ENCODE results near the gene CDCA5. TPM values are rescaled to one million over a fixed set of nuclear protein-coding genes. Genes with fewer than 3 reads are reported as not detected.

CDCA5 gene
- total RNA-seq, 1 experiment from 2014 or later, result 94.8 TPM

GRCh38 chr11:65124480-65125196 lies 40.8 kb upstream of the CDCA5 start:
- Histone ChIP-seq H2BK15ac (ENCODE audit: low read depth, low read length) (no peak overlapping the region), H3K79me1 (ENCODE audit: insufficient read depth, low read depth, low read length, poor library complexity, severe bottlenecking) (peaks cover 5% of the 10 kb centered on the region), H3K9me3 (ENCODE audit: control insufficient read depth, low read depth, low read length) (no peaks in the 10 kb centered on the region), H3K27me3 (ENCODE audit: insufficient read depth, low read length) (no peaks in the 10 kb centered on the region), H3K9ac (ENCODE audit: extremely low read depth, insufficient read length, low read length) (no peak overlapping the region), H3K23ac (ENCODE audit: insufficient read length, low read depth, low read length) (no peak overlapping the region), H3K23me2 (ENCODE audit: insufficient read length, low read depth, low read length, poor library complexity, severe bottlenecking) (peaks cover 6% of the 10 kb centered on the region), H2BK5ac (ENCODE audit: insufficient read length, low read length) (no peak overlapping the region), H2AFZ (ENCODE audit: low read length) (no peak overlapping the region), H3K18ac (ENCODE audit: insufficient read length, low read depth, low read length) (no peak overlapping the region), H3K4me2 (ENCODE audit: insufficient read depth, insufficient read length, low read length) (no peak overlapping the region), H3K4ac (ENCODE audit: low read depth, low read length) (no peak overlapping the region), H3T11ph (ENCODE audit: low read length) (no peak overlapping the region), H3K56ac (ENCODE audit: insufficient read length, low read depth, low read length) (no peak overlapping the region), H3K79me2 (ENCODE audit: insufficient read depth, low read length) (peaks cover 9% of the 10 kb centered on the region; the same call in 1 of the 2 replicates), H4K91ac (ENCODE audit: insufficient read length, low read depth, low read length) (no peak overlapping the region), H3K4me1 (ENCODE audit: insufficient read depth, low read length) (no peaks in the 10 kb centered on the region), H3K27ac (ENCODE audit: insufficient read length, low read depth, low read length) (no peak overlapping the region), H4K5ac (ENCODE audit: insufficient read length, low read depth, low read length) (no peak overlapping the region), H3K14ac (ENCODE audit: insufficient read depth, low read length) (no peak overlapping the region), H2BK12ac (ENCODE audit: insufficient read length, low read depth, low read length) (no peak overlapping the region), H4K8ac (replicated peaks; ENCODE audit: insufficient read length, low read depth, low read length) (no peak overlapping the region), H2BK120ac (ENCODE audit: low read depth, low read length, poor library complexity, severe bottlenecking) (no peak overlapping the region), H4K20me1 (ENCODE audit: control insufficient read depth, insufficient read depth, insufficient read length) (no peaks in the 10 kb centered on the region), H2BK20ac (ENCODE audit: low read depth, low read length, poor library complexity, severe bottlenecking) (no peak overlapping the region), H2AK5ac (ENCODE audit: insufficient read length, low read length) (no peak overlapping the region)
- DNase-seq, result no peak
- H3K27ac Mint-ChIP-seq, result no peak overlapping the region; a peak in 1 of 7 replicates
- TF ChIP-seq CTCF (conservative IDR thresholded peaks at IDR 0.05), result no peak
- peaks cover 4 to 15% of the 10 kb centered on the region in 2 experiments for H3K4me1 Mint-ChIP-seq
- H3K36me3 Mint-ChIP-seq (ENCODE audit: insufficient read depth in 1 of 3, low read depth in 3 of 3), result peaks cover 32 to 67% (median 60%) of the 10 kb centered on the region in 3 experiments
- no peaks in the 10 kb centered on the region for H3K27me3 Mint-ChIP-seq (ENCODE audit: low read depth)
- peak overlapping the region; percentile 3 to 33; a peak in 2 of 5 replicates for H3K4me3 Mint-ChIP-seq
- WGBS (ENCODE audit: extremely low coverage, insufficient read length, low lambda C conversion rate), result no CpG with 5 or more reads among the region's 5 CpGs
- no peaks in the 10 kb centered on the region for H3K9me3 Mint-ChIP-seq

Measured in H9 (cell line).